Cardiac muscle cell (in vitro differentiated cells and primary cell): ENCODE data around the gene SLC37A3. TPM values are rescaled to one million over a fixed set of nuclear protein-coding genes. Genes with fewer than 3 reads are reported as not detected.

Source experiments
- DNase-seq, 2 donors: peaks; one replicate each; pipeline versions ENCODE4 v3.0.0 to v3.0.0-alpha.2; 2010 to 2017; ENCODE audit warnings: low read depth in 1 of 2, low spot score in 1 of 2
- H3K27ac ChIP-seq: fragments of 200-600 bp; sonication (generic); 2 replicates; pipeline ENCODE4 v1.5.1; 2016
- H3K27me3 ChIP-seq: fragments of 200-600 bp; sonication (generic); 2 replicates; pipeline ENCODE4 v1.6.0; 2016; ENCODE audit warnings: control low read depth
- H3K36me3 ChIP-seq: fragments of 200-600 bp; sonication (generic); 2 replicates; pipeline ENCODE4 v1.5.1; 2016; ENCODE audit warnings: control low read depth
- H3K4me1 ChIP-seq: fragments of 200-600 bp; sonication (generic); 2 replicates; pipeline ENCODE4 v1.8.1; 2017; ENCODE audit warnings: low read depth, mild to moderate bottlenecking, mixed run types
- H3K4me3 ChIP-seq: fragments of 200-600 bp; sonication (generic); 2 replicates; pipeline ENCODE4 v1.5.1; 2016; ENCODE audit warnings: mild to moderate bottlenecking
- H3K9me3 ChIP-seq: fragments of 200-600 bp; sonication (generic); 2 replicates; pipeline ENCODE4 v1.5.1; 2017; ENCODE audit warnings: low read depth, mild to moderate bottlenecking, control low read depth
- CTCF ChIP-seq: IDR thresholded peaks from 2 replicates; pipeline ENCODE4 v1.5.1; 2012; ENCODE audit warnings: low read depth, mild to moderate bottlenecking, low read length
- polyA plus RNA-seq: library from polyadenylated mRNA; unstranded; fragments of >200 nt; fragmentation: Nextera tagmentation; extraction: Ambion mirVana; gene quantifications from 2 replicates; pipeline ENCODE4 v1.2.1, GENCODE V29; 2016
- total RNA-seq: library from RNA; depleted of rRNA; stranded (reverse); fragments of >200 nt; gene quantifications from 2 replicates; pipeline ENCODE4 v1.2.3, GENCODE V29; 2016

Gene SLC37A3
- total and polyA plus RNA-seq, 2 experiments from 2014 or later, result 49.7 to 50.5 TPM

GRCh38 chr7:140398821-140399220, 491 bp upstream of the SLC37A3 start:
- Histone ChIP-seq H3K4me3 (peak overlapping the region; percentile 68), H3K36me3 (no peaks in the 10 kb centered on the region), H3K27me3 (no peaks in the 10 kb centered on the region), H3K27ac (no peak overlapping the region), H3K9me3 (no peaks in the 10 kb centered on the region), H3K4me1 (no peaks in the 10 kb centered on the region)
- no peak for TF ChIP-seq CTCF
- DNase-seq, result no peak

- H3K27ac ChIP-seq, result no peak overlapping the region
- H3K4me1 ChIP-seq, result no peaks in the 10 kb centered on the region
- no peak for TF ChIP-seq CTCF
- H3K36me3 ChIP-seq, result no peaks in the 10 kb centered on the region
- DNase-seq, result no peak
- H3K4me3 ChIP-seq, result no peak overlapping the region
- no peaks in the 10 kb centered on the region for H3K9me3 ChIP-seq
- no peaks in the 10 kb centered on the region for H3K27me3 ChIP-seq
Measured at GRCh38 chr7:140393756-140394306, 4.5 kb downstream of the SLC37A3 start.

DNA sequence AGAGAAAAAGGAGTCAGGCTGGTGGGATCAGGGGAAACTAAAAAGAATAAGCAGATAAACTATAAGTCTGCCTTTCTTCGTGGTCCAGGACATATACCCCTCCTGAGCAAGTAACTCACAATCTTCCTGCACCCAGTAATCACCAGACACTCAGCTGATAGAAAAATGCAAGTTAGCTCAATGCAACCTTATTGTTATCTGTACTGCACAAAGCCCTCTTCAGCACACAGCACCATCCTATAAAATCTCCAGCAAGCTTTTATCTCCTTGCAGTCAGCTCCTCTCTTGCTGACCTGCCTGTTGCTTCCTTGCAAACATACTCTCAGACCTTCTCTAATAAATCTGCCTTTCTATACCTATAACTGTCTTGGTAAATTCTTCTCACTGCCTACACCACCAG, 6.7 kb downstream of the SLC37A3 start:
- Histone ChIP-seq H3K27ac (no peak overlapping the region), H3K27me3 (no peaks in the 10 kb centered on the region), H3K4me1 (no peaks in the 10 kb centered on the region), H3K9me3 (no peaks in the 10 kb centered on the region), H3K36me3 (no peaks in the 10 kb centered on the region), H3K4me3 (no peak overlapping the region)
- no peak for DNase-seq
- TF ChIP-seq CTCF, result no peak

GRCh38 chr7:140390466-140391190, 7.7 kb downstream of the SLC37A3 start:
- H3K4me3 ChIP-seq, result no peak overlapping the region
- H3K27ac ChIP-seq, result peak overlapping the region; percentile 48
- no peak for TF ChIP-seq CTCF
- no peaks in the 10 kb centered on the region for H3K9me3 ChIP-seq
- no peaks in the 10 kb centered on the region for H3K27me3 ChIP-seq
- peak in 1 of 2 donors; percentile 60 for DNase-seq
- no peaks in the 10 kb centered on the region for H3K36me3 ChIP-seq
- no peaks in the 10 kb centered on the region for H3K4me1 ChIP-seq

- Histone ChIP-seq H3K27me3 (no peaks in the 10 kb centered on the region), H3K4me1 (no peaks in the 10 kb centered on the region), H3K27ac (no peak overlapping the region), H3K36me3 (no peaks in the 10 kb centered on the region), H3K9me3 (no peaks in the 10 kb centered on the region), H3K4me3 (no peak overlapping the region)
- no peak for DNase-seq
- no peak for TF ChIP-seq CTCF
Measured at GRCh38 chr7:140390034-140390433, 8.3 kb downstream of the SLC37A3 start.
